ENCODE measurements around the gene BLM. TPM values are rescaled to one million over a fixed set of nuclear protein-coding genes. Genes with fewer than 3 reads are reported as not detected.

The BLM gene
- total RNA-seq, 4 donors from 2014 or later, result 0.15 to 2.8 (median 1.4) TPM

DNA sequence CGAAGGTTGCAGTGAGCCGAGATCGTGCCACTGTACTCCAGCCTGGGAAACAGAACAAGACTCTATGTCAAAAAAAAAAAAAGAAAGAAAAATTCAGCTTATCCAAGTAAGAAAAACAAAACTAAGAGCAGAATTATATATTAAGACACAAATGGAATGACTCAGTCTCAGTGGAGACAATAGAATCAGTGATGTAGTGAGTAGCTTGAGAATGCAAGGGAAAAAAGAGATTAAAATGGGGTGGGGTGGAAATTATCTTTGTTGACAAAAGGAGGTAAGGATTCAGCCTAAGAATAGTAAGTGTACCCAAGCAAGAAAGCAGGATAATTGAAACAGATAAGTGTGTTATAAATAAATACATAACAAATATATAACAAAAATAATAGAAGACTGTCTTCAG, 70.7 kb downstream of the BLM start:
- H3K27ac ChIP-seq, result no peak overlapping the region
- TF ChIP-seq POLR2A (IDR thresholded peaks at IDR 0.05) (no peak), POLR2AphosphoS5 (IDR thresholded peaks at IDR 0.05) (no peak), EP300 (IDR thresholded peaks at IDR 0.05) (no peak)
- TF ChIP-seq, protein P1, sequence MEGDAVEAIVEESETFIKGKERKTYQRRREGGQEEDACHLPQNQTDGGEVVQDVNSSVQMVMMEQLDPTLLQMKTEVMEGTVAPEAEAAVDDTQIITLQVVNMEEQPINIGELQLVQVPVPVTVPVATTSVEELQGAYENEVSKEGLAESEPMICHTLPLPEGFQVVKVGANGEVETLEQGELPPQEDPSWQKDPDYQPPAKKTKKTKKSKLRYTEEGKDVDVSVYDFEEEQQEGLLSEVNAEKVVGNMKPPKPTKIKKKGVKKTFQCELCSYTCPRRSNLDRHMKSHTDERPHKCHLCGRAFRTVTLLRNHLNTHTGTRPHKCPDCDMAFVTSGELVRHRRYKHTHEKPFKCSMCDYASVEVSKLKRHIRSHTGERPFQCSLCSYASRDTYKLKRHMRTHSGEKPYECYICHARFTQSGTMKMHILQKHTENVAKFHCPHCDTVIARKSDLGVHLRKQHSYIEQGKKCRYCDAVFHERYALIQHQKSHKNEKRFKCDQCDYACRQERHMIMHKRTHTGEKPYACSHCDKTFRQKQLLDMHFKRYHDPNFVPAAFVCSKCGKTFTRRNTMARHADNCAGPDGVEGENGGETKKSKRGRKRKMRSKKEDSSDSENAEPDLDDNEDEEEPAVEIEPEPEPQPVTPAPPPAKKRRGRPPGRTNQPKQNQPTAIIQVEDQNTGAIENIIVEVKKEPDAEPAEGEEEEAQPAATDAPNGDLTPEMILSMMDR (IDR thresholded peaks at IDR 0.05), result no peak
- no peaks in the 10 kb centered on the region for H3K36me3 ChIP-seq
- no peaks in the 10 kb centered on the region for H3K4me1 ChIP-seq
- H3K27me3 ChIP-seq, result no peaks in the 10 kb centered on the region
- WGBS, 2 donors (ENCODE audit: low coverage in 1 of 2), result 90 to 100% methylated on average over 2 to 3 of the region's 3 CpGs
- no peak overlapping the region for H3K4me3 ChIP-seq
- no peaks in the 10 kb centered on the region for H3K9me3 ChIP-seq
- no peak for ATAC-seq

DNA sequence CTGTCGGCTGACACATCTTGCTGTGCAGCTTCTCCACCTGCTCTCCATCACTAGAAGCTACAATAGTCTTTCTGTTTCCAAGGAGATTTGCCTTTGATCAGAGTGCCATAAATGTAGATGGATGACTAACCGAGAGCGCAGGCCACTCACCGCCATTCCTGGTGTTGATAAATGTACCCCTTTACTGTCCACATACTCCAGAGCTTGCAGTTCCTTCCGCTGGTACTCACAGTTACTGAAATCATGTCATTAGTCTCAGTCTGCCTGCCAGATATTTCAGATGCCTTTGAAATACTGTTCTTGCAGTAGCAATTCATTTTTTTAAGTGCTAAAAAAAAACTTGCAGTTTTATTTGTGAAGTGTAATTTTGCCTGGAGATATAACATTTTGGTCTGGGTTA, 72.3 kb downstream of the BLM start:
- H3K27me3 ChIP-seq, result no peaks in the 10 kb centered on the region
- no peak overlapping the region for H3K4me3 ChIP-seq
- no peaks in the 10 kb centered on the region for H3K4me1 ChIP-seq
- TF ChIP-seq POLR2A (IDR thresholded peaks at IDR 0.05) (no peak), EP300 (IDR thresholded peaks at IDR 0.05) (no peak), POLR2AphosphoS5 (IDR thresholded peaks at IDR 0.05) (no peak)
- TF ChIP-seq, protein P1 (IDR thresholded peaks at IDR 0.05), result no peak
- H3K27ac ChIP-seq, result no peak overlapping the region
- H3K9me3 ChIP-seq, result no peaks in the 10 kb centered on the region
- H3K36me3 ChIP-seq, result no peaks in the 10 kb centered on the region
- WGBS, 2 donors (ENCODE audit: low coverage in 1 of 2), result 58 to 73% methylated on average over 5 of the region's 5 CpGs
- no peak for ATAC-seq

DNA sequence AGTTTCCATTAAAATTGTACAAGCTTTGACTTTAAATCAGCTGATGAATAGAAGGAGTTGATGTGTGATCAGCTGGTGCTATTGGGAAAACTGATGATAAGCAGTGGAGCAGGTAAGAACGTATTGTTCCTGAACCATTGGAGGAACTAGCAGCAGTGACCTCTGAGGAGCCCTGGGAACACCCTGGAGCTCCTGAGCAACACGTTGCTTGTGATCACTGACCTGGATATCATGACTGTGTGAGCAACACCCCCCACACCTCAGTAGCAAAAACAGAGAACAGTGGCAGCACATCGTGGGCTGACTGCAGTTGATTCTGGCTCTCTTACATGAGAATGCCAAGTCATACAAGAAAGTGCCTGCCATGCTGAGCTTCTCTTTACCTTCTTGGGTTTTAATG, 72.9 kb downstream of the BLM start:
- TF ChIP-seq, protein P1 (IDR thresholded peaks at IDR 0.05), result no peak
- TF ChIP-seq POLR2A (IDR thresholded peaks at IDR 0.05), result no peak
- Histone ChIP-seq H3K27me3 (no peaks in the 10 kb centered on the region), H3K9me3 (no peaks in the 10 kb centered on the region), H3K27ac (no peak overlapping the region), H3K4me3 (no peak overlapping the region), H3K36me3 (no peaks in the 10 kb centered on the region), H3K4me1 (no peaks in the 10 kb centered on the region)
- WGBS, 2 donors (ENCODE audit: low coverage in 1 of 2), result 67 to 78% methylated on average over 2 to 3 of the region's 3 CpGs
- no peak for ATAC-seq

DNA sequence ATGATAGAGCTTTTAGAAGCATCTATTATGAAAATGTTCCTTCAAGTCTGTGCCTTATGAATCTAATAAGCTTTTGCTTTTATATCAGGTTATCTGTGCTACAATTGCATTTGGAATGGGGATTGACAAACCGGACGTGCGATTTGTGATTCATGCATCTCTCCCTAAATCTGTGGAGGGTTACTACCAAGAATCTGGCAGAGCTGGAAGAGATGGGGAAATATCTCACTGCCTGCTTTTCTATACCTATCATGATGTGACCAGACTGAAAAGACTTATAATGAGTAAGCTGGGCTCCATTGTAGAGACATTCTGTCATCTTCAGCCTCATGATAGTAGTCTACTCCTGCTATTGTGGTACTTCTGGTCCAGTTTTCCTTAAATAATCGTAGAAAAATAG, 73.4 kb downstream of the BLM start:
- 85 to 95% methylated on average over 4 of the region's 4 CpGs for WGBS, 2 donors (ENCODE audit: low coverage in 1 of 2)

DNA sequence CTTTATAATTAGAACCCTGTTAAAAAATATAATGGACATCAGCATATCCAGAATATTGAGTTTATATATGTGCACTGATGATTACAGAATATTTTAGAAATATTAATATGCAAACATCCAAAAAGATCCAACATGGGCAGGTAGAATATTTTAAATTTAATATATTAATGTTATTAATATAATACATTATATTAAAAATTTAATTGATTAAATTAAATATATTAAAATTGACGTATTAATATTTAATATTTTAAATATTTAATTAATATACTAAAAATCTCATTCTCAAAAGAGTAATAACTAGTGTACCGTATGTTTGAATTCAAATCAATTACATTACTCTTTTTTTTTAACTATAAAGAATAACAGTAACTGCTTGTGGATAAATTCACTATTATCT, 77.4 kb downstream of the BLM start:
- 94 to 100% methylated on average over 2 of the region's 2 CpGs for WGBS, 2 donors (ENCODE audit: low coverage in 1 of 2)
- ATAC-seq, result no peak
- Histone ChIP-seq H3K4me1 (no peaks in the 10 kb centered on the region), H3K27ac (no peak overlapping the region), H3K9me3 (no peaks in the 10 kb centered on the region), H3K36me3 (no peaks in the 10 kb centered on the region), H3K4me3 (no peak overlapping the region), H3K27me3 (no peaks in the 10 kb centered on the region)
- TF ChIP-seq, protein P1 (IDR thresholded peaks at IDR 0.05), result no peak
- TF ChIP-seq POLR2AphosphoS5 (IDR thresholded peaks at IDR 0.05) (no peak), EP300 (IDR thresholded peaks at IDR 0.05) (no peak), POLR2A (IDR thresholded peaks at IDR 0.05) (no peak)

More for the DNA sequence above, 73.4 kb downstream of the BLM start:
- no peak overlapping the region for H3K4me3 ChIP-seq
- no peak overlapping the region for H3K27ac ChIP-seq
- no peak for ATAC-seq
- TF ChIP-seq POLR2AphosphoS5 (IDR thresholded peaks at IDR 0.05) (no peak), POLR2A (IDR thresholded peaks at IDR 0.05) (no peak), EP300 (IDR thresholded peaks at IDR 0.05) (no peak)
- TF ChIP-seq, protein P1 (IDR thresholded peaks at IDR 0.05), result no peak
- H3K27me3 ChIP-seq, result no peaks in the 10 kb centered on the region
- no peaks in the 10 kb centered on the region for H3K36me3 ChIP-seq
- H3K9me3 ChIP-seq, result no peaks in the 10 kb centered on the region
- no peaks in the 10 kb centered on the region for H3K4me1 ChIP-seq
